Activated T-helper 1 cell treated with Interleukin-2 at 50 U/mL for 16 hours (primary cell): ENCODE measurements around the gene HINT1.

Experiments
- DNase-seq: peaks from one replicate; pipeline ENCODE4 v3.0.0-alpha.2; 2020; ENCODE audit warnings: low read depth

The HINT1 gene

DNA sequence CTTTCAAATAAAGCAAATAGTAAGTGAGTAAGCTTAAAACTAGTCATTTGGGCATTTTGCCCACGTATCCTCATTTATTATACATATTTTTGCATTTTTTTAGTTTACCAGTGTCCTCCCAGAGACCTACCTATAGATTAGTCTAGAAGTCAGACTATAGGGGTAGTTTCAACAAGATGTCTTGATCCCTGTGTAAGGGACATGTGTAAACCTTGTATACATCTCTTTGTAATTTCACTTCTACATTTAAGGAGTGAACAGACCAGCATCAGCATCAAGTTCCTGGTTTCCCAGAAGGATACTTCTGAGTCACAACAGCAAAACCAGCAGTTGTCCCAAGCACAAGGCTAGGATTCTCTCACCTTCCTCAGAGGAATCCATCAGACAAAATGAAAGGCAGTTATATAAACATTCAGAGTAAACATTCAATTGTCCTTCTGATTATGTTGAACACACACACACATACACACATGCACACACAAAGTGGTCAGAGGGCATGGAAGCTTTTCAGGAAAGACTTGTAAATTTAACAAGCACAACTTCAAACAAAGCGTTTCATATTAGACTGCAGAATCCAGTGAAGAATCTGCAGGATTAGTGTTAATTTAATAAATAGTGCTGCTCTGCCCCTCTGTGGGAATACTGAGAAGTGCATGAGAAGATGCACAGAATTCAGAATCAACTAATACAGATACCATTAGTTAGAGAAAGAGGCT is 55.4 kb downstream of the HINT1 start:
- no peak for DNase-seq
